COLO668 (cell line): Measurements from ENCODE around the gene GCC2.
"Not testable (repeated sequence)": the region's sequence is repeated elsewhere in the genome, so short reads cannot be mapped to it uniquely, and the experiment has no call there.

Source experiments
- DNase-seq: peaks from one replicate; lab custom pipeline; 2025; ENCODE audit not compliant: unreplicated experiment; lab: John Stamatoyannopoulos, UW

The GCC2 gene, protein sequence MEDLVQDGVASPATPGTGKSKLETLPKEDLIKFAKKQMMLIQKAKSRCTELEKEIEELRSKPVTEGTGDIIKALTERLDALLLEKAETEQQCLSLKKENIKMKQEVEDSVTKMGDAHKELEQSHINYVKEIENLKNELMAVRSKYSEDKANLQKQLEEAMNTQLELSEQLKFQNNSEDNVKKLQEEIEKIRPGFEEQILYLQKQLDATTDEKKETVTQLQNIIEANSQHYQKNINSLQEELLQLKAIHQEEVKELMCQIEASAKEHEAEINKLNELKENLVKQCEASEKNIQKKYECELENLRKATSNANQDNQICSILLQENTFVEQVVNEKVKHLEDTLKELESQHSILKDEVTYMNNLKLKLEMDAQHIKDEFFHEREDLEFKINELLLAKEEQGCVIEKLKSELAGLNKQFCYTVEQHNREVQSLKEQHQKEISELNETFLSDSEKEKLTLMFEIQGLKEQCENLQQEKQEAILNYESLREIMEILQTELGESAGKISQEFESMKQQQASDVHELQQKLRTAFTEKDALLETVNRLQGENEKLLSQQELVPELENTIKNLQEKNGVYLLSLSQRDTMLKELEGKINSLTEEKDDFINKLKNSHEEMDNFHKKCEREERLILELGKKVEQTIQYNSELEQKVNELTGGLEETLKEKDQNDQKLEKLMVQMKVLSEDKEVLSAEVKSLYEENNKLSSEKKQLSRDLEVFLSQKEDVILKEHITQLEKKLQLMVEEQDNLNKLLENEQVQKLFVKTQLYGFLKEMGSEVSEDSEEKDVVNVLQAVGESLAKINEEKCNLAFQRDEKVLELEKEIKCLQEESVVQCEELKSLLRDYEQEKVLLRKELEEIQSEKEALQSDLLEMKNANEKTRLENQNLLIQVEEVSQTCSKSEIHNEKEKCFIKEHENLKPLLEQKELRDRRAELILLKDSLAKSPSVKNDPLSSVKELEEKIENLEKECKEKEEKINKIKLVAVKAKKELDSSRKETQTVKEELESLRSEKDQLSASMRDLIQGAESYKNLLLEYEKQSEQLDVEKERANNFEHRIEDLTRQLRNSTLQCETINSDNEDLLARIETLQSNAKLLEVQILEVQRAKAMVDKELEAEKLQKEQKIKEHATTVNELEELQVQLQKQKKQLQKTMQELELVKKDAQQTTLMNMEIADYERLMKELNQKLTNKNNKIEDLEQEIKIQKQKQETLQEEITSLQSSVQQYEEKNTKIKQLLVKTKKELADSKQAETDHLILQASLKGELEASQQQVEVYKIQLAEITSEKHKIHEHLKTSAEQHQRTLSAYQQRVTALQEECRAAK (N-terminal part only)

DNA sequence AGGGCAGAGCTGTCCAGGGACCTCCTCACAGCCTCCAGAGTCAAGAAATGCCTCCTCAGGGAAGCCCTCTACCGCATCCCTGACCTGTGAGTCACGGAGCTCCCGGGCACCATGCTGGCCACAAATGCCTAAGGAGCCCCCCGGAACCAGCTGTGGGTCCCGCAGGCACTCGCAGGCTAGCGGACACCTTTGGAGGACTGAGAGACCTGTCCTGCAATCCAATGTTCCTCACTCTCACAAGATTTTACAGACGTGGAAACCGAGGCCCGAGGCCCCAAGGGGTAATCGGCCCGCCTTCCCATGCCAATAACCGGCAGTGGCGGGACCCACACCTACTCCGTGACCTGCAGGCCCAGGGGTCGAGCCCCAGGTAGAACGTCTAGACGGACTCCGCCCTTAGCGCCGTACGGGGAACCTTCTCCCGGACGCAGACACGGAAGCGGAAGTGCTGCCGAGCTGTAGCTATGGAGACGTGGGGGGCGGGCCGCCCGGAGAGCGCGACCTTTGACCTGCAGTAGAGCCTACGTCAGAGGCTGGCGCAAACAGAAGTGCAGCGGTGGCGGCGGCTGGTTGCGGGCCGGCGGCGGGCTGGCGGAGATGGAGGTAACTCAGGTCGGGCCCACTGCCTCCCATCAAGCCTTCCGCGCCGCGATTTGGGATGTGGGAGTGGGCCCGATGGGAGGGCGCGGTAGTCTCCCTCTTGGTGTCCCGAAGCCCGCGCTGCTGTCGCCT lies at the start of gene GCC2:
GCC2 (plus strand) TSS at position 529 of the 732 bp plus-strand sequence; CDS start at position 598, 69 bp downstream.
- DNase-seq = peak; percentile 95

DNA sequence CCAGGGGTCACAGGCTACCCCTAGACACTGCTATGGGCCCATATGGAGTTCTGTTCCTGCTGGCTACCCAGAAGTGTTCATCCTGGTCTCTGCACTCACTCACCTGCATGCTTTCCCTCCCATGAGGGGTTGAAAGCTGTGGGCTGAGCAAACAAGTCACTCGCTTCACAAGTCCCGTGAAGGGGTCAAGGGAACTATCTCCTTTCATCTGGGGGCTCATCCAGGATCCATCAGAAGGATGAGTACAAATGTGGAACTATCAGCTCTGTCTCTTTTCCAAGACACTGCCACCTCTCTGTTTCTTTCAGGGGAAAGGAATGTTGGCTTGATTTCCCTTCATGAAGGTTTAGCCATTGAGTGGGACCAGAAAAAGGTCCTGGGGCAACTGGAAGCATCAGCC lies 49.5 kb upstream of the GCC2 start:
- no peak for DNase-seq

DNA sequence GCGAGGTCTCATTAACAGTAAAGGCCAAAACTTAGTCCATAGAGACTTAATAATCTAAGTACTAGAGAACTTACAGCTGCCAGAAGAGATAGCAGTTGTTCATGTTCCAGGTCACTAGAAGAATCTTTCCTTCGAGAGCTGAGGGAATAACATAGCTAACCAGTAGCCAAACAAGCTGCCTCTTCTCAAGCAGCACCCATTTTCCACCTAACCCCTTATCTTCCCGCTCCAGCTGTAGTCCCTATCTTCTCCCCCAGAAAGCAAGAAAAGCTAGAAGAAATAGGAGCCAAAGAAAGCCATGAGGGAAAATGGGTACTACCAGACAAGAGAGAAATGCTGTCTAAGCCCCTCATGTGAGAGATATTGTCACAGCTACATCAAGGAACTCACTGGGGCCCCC lies 47.2 kb upstream of the GCC2 start:
- no peak for DNase-seq

DNA sequence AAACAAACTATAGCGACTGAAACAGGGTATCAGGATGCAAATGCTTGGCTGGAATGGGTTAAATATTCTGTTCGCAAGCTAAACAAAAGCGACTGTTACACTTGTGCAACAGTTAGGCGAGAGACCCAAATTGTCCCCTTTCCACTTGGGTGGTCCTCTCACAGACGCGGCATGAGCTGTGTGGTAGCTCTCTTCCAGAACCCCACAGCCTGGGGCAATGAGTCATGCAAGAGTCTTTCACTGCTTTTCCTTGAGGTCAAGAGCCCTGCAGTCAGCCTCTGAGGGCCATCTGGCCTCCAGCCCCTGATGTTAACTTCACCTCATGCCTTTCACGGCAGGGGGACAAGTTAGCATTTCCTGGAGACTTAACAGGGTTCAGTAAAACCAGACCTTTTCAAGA lies 45.5 kb upstream of the GCC2 start:
- no peak for DNase-seq

DNA sequence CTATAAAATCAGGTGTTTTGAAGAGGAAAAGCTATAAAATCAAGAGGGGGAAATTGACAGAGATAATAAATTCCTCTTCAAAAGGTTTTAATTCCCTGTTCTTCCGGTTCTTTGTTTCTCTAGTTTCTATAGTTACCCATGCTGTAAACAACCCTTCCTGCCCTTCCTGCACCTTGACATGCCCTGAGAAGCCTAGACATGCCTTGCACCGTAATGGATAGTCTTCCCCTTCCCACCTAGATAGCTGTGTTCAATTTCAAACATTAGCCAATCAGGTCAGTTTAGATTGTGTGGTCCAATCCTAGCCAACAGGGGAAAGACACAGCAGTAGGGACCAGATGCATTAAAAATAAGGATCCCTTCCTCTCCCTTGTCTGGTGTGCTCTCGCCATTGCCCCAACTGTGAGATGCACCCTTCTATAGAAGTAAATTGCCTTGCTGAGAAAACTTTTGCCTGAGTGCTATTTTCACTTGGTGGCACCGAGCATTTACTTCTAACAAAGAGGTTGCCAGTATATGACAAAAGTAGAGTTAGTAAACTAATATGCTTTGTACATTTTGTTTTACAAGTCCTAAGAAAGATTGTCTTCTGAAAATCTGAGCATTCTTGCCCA lies 44.1 kb upstream of the GCC2 start:
- no peak for DNase-seq

DNA sequence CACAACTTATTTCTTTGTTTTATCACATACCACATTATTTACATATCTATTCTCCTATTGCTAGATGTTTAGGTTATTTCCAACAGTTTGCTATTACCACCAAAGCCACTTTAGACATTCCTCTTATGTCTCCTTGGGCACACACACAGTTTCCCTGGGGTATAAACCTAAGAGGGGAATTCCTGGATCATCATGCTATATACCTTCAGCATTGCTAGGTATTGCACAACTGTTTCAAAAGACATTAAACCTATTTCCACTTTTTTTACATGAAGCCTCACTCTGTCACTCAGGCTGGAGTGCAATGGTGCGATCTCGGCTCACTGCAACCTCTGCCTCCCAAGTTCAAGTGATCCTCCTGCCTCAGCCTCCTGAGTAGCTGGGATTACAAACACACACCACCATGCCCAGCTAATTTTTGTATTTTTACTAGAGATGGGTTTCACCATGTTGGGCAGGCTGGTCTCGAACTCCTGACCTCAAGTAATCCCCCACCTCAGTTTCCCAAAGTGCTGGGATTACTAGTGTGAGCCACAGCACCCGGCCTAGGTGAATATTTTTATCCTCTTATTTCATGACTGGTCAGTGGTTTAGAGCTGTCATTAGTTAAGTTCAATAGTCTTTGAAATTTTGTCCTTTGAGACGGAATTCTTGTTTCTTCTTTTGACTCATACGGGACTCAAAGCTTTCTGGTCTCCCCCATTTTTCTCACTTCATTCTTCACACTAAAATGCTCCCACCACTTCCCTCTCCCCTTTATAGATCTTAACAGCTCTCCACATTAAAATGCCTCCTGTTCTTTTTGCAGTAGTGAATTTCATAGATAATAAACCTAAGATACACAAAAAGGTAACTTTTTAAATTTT lies 40.9 kb upstream of the GCC2 start:
- DNase-seq = no peak

DNA sequence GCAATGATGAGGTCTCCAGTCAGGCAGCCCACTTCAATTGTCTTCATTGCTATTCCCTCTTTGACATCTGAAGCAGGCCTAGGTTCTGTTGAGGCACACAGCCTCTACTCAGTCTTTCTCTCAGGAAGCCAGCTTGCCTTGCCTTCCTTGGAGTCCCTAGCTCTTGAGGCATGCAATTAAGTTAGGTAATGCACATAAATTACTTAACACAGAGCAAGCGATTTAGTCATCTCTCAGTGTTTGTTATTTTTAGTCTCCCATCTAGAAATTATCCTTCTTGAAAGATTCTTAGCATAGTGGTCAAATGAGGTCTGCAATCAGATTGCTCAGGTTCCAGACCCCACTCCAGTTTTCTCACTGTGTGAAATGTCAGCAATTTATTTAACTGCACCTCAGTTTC lies 39.2 kb upstream of the GCC2 start:
- no peak for DNase-seq

DNA sequence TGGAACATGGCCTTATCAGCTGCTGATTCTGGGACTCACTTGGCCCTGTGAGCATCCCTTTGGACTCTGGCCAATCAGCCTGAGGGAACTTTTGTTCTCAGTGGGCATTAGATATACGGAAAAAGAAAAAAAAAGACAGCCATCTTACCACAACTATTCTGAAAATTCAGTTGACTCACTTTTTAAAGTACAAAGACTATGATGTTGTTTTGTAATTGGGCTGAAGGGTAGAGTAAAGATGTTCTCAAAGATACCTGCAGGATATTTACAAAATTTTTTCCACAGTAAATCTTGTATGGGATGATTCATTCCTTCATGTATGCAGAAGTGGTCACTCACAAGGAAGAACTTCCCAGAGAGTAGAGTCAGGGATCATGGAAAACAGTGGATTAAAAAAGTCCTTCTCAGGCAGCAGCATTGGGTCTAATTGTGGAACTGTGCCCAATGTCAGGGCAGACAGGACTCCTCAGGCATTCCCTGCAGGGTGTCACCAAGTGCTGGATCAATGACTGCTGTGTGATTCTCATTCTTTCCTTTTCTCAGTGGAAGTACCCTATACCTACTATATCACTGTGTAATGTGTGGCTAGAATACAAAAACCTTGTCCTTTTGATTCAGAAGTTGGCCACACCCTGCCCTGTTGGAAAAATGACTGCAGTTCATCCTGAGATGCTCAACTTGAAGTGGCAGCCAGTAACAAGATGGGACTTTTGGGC lies 35.9 kb upstream of the GCC2 start:
- no peak for DNase-seq

DNA sequence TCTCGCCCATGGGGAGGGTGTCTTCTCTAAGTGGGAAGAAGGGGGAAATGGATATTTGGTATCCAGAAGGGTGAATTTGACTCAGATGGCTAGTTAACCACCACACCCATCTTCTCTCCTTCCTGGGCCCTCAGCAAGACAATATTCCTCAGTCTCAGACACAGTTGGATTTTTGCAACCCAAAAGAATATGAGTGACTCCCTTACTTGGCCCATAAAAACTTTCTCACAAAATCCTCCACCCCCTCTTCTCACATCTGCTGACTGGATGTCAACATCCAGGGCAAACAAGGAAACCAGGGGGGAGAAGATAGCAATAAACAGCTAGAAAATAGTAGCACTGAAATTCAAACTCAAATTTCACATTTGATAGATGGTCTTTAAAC lies 35.3 kb upstream of the GCC2 start:
- no peak for DNase-seq

DNA sequence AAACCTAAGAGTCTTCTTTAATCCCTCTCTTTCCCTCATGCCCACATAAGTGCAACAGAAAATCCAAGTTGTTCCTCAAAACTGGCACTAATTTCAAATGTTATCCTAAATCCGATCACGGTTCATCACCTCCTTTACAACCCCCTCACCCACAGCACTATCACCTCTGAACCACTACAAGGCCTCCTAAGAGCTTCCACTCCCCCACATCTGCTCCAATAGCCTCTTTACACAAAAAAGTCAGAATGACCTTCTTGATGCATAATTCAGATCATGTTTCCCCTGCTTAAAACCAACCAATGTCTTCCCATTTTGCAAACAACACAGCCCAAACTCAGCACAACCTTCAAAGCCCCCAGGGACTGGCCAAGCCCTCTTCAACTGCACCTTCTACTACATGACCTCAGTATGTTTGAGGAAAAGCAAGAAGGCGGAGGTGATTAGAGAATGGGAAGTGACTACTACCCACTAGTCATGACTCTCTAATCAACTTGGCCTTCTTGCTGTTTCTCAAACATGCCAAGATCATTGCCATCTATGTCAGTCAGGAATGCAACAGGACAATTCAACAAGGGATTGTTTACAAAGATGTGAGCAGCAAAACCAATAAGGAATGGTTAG lies 34.6 kb upstream of the GCC2 start:
- DNase-seq = no peak

DNA sequence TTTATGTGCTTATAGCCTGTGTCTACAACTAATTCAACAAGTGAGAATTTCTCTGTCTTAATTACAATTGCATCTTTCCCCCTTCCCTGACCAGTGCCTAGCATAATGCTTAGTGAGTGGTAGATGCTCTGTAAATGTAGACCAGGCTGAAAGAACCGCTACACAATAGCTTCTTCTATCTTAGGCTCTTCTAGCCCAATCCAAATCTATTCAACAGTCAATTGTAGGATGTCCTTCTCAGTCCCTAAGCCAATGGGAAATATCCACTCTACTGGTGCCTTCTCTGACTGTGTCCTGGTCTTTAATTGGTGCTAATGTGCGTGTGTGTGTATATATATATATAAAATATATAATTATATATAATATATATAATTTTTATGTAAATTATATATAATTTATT lies 34.1 kb upstream of the GCC2 start:
- DNase-seq = no peak

DNA sequence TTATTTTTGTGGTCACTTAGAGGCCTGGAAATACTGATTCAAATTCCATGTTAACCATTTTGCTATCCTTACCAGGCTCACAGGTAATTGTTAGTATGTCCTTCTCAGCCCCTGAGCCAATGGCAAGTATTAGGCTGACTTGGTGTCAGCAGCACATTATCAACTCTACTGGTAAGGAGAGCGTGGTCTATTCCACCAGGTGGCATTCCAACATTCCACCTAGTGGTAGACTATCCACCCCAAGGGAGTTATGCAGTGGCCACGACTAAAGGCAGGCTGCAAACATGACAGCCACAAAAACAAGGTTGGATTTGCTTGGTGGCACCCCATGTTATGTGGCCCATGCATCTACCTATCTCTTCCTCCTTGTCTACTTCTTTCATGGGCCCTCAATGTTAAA lies 31.8 kb upstream of the GCC2 start:
- DNase-seq = peak; percentile 5

DNA sequence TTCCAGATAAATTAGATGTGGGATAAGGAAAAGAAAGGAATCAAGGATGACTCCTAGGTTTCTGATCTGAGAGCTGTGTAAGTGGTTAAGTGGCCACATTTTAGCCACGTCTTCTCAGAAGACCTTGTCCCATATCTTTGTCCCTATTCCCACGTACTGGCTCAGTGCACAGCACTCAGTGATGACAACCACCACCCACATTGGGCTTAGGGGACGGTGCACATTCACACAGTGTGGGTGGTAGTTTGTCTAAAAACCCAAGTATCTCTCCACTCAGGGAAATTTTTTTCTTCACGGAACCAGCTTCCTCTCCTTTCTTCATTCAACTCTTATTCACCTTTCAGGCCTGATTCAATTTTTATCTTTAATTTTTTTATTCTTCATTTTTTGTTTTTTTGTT lies 30.6 kb upstream of the GCC2 start:
- DNase-seq = no peak

DNA sequence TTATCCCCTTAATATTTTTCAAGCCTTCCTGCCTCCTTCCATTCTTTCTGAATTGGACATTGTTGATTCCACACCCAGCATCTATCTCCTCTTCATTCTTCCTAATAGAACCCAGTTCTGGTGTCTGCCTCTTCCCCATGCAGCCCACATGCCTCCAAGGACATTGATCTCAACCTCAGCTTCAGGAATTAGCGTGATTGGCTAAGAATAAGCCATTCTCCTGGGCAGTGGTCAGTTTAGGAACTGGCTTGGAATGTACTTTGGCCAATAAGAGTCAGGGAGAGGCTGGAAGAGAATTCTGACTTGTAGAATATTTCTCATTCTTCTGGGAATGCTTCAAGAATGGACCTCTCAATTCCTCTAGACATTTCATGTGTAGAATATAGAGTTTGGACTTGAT lies 25.9 kb upstream of the GCC2 start:
- DNase-seq = no peak

DNA sequence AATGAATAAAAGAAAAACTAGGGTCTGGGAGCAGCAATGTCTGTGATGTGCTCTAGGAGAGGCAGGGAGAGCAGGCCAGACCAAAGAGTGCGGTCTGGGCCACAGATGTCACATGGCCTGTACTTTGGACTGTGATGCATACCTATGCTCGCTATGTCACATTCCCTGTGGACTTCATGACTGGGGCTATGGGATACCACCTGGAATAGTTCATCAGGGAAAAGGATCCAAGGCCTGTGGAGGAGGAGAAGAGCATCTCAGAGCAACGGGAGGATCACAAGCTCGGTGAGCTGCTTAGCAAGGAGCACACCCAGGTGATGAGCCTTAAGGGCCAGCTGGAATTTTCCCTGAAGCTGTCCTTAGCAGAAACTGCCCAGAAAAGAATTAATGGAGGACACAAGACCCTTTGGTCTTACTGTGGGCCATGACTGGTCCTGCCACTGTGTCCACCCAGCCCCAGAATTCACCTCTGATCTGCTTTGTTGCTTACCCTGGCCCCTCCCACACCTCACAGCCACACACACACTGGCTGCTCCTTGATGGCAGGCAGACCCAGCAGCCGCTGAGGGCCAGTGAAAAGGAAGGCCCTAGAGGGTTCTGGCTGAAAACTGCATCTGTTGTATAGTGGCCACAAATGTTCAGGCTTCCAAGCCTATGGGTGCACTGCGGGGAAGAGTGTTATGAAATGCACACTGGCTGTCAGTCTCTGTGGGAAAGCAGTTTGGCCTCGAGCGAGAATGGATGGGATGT lies 25.3 kb upstream of the GCC2 start:
- no peak for DNase-seq

DNA sequence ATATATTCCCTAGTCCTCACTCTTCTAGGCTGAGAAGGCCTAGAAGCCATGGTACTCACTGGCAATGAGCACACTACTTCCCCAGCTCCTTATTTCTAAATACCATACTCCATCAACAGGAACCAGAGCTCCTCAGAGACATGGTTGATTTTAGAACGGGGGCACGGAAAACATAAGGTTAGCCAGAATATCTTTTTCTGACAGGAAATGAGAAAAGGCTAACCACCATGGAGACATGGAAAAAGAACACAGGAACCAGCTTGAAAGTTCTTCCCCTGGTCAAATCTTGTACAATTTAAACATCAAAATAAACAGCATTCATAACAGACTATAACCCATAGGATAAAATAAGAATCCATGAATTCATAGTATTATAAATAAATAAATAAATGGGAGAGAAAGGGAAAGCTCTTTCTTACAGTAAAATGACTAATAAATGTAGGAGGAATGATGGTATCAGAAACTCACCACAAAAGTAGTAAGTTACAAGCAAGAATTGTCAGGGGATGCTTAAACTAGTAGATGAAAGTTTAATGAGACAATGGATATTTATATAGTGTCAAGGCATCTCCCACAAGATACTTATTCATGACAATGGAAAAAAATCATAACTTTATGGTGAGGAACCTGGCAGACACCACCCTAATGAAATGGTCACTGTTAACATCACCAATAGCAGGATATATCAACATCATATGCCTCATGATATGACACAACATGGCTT lies 20.6 kb upstream of the GCC2 start:
- no peak for DNase-seq

DNA sequence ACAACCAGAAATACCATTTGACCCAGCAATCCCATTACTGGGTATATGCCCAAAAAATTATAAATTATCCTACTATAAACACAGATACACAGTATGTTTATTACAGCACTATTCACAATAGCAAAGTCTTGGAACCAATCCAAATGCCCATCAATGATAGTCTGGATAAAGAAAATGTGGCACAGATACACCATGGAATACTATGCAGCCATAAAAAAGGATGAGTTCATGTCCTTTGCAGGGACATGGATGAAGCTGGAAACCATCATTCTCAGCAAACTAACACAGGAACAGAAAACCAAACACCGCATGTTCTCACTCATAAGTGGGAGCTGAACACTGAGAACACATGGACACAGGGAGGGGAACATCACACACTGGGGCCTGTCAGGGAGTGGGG lies 13.4 kb upstream of the GCC2 start:
- not testable (repeated sequence) for DNase-seq
